K562 (cell line): ENCODE data around the gene PLEKHA7. TPM values are rescaled to one million over a fixed set of nuclear protein-coding genes. Genes with fewer than 3 reads are reported as not detected.

Experiments used
- ATAC-seq: fragments of 200-7000 bp; cut with Tn5 transposase; 3 replicates; pipeline ENCODE4 v1.9.1; 2020; ENCODE audit warnings: moderate library complexity
- BruUV-seq: library from RNA; stranded (reverse); fragments of 400-500 nt; replicated peaks from 2 replicates; lab custom pipeline; 2021; lab: Mats Ljungman, UMichigan
- CTCF ChIA-PET: fragments of 300-600 bp; formaldehyde crosslinking; extraction: SDS; loops from one replicate; lab custom pipeline; 2021; ENCODE audit warnings: low intra/inter-chr PET ratio; lab: Yijun Ruan, JAX
- POLR2A ChIA-PET: fragments of 300-600, 350-650 bp; sonication (Branson Sonifier 250); formaldehyde crosslinking; extraction: SDS; loops from one replicate; lab custom pipeline; 2021; ENCODE audit warnings: antibody characterized with exemption, inconsistent platforms; lab: Yijun Ruan, JAX
- DNase-seq, 4 experiments: peaks; one replicate each; pipeline versions ENCODE4 v3.0.0 to v3.0.0-alpha.2; 2011 to 2018; ENCODE audit warnings: low spot score in 3 of 4, mixed read lengths in 3 of 4; ENCODE audit errors: extremely low read depth in 1 of 4
- FAIRE-seq: peaks from 2 replicates; lab custom pipeline; 2011; peaks lifted over from hg19 to GRCh38; lab: Jason Lieb, UNC
- H2AFZ ChIP-seq: 2 replicates; pipeline ENCODE4 v1.6.0; 2011; ENCODE audit warnings: low read depth, low read length, control low read depth, inconsistent platforms
- H3K27ac ChIP-seq: fragments of 200-600 bp; 3 replicates; pipeline ENCODE4 v1.8.0; 2011; ENCODE audit warnings: low read depth, mild to moderate bottlenecking, control low read depth, inconsistent platforms, low read length, moderate library complexity, mixed read lengths; ENCODE audit errors: extremely low read depth
- H3K27me3 ChIP-seq, 2 experiments: fragments of 300-600 bp in 1 of 2; 2 replicates in 1 of 2; 3 replicates in 1 of 2; pipeline versions ENCODE4 v1.6.0 to v1.8.0; 2011; ENCODE audit warnings: inconsistent platforms in 2 of 2, low read length in 2 of 2, mild to moderate bottlenecking in 1 of 2, mixed read lengths in 1 of 2, moderate library complexity in 1 of 2; ENCODE audit not compliant: control insufficient read depth in 2 of 2, insufficient read depth in 2 of 2
- H3K36me3 ChIP-seq: fragments of 300-600 bp; 3 replicates; pipeline ENCODE4 v1.8.0; 2011; ENCODE audit warnings: mild to moderate bottlenecking, low read length, inconsistent platforms; ENCODE audit not compliant: control insufficient read depth, insufficient read depth
- H3K4me1 ChIP-seq, 2 experiments: fragments of 200-600 bp in 1 of 2; replicated peaks in 1 of 2; 2 replicates in 1 of 2; 3 replicates in 1 of 2; pipeline versions ENCODE4 v1.5.1 to v1.8.0; 2011; ENCODE audit warnings: inconsistent platforms in 2 of 2, low read length in 2 of 2, mild to moderate bottlenecking in 1 of 2, mixed read lengths in 1 of 2, moderate library complexity in 1 of 2; ENCODE audit not compliant: control insufficient read depth in 2 of 2, insufficient read depth in 2 of 2
- H3K4me2 ChIP-seq: 2 replicates; pipeline ENCODE4 v1.6.1; 2011; ENCODE audit warnings: low read length, control low read depth, inconsistent platforms, mixed read lengths; ENCODE audit not compliant: insufficient read depth
- H3K4me3 ChIP-seq: fragments of 200-600 bp; sonication (generic), shearing (Covaris generic); 2 replicates; pipeline ENCODE4 v1.5.1; 2016; ENCODE audit warnings: control low read depth, inconsistent platforms
- H3K79me2 ChIP-seq: fragments of 200-600 bp; 3 replicates; pipeline ENCODE4 v1.8.0; 2011; ENCODE audit warnings: low read length, inconsistent platforms; ENCODE audit not compliant: control insufficient read depth, insufficient read depth
- H3K9ac ChIP-seq, 2 experiments: 2 replicates each; pipeline versions ENCODE4 v1.6.0 to v1.6.1; 2011; ENCODE audit warnings: low read depth in 2 of 2, low read length in 2 of 2, control low read depth in 1 of 2, inconsistent platforms in 1 of 2, mild to moderate bottlenecking in 1 of 2, mixed read lengths in 1 of 2; ENCODE audit not compliant: insufficient read depth in 1 of 2
- H3K9me1 ChIP-seq: one replicate; pipeline ENCODE4 v1.6.0; 2011; ENCODE audit warnings: inconsistent platforms, mild to moderate bottlenecking, low read length, moderate library complexity; ENCODE audit not compliant: control insufficient read depth, insufficient read depth
- H3K9me3 ChIP-seq: replicated peaks from 2 replicates; pipeline ENCODE4 v1.5.1; 2011; ENCODE audit warnings: low read depth, low read length, inconsistent platforms; ENCODE audit not compliant: control insufficient read depth, insufficient read depth
- H4K20me1 ChIP-seq: replicated peaks from 2 replicates; pipeline ENCODE4 v1.6.1; 2011; ENCODE audit warnings: low read length, inconsistent platforms, mixed read lengths; ENCODE audit not compliant: control insufficient read depth, insufficient read depth
- CBX1 ChIP-seq: sonication (generic); IDR thresholded peaks from 2 replicates; pipeline ENCODE4 v1.6.1; 2016; ENCODE audit warnings: antibody characterized with exemption, low read depth, mild to moderate bottlenecking
- CEBPB ChIP-seq: fragments of 450-650 bp; IDR thresholded peaks from 2 replicates; pipeline ENCODE4 v1.6.1; 2016; ENCODE audit warnings: missing genetic modification characterization, missing compliant biosample characterization
- CEBPG ChIP-seq, 3 experiments: fragments of 200-800 bp in 1 of 3; sonication (Bioruptor generic) in 1 of 3; sonication (generic) in 1 of 3; formaldehyde crosslinking in 1 of 3; IDR thresholded peaks in 2 of 3; conservative IDR thresholded peaks in 1 of 3; 2 replicates each; pipeline versions ENCODE4 v1.6.1 to v1.8.0; 2016 to 2022; ENCODE audit warnings: missing compliant biosample characterization in 2 of 3, missing genetic modification characterization in 2 of 3, mild to moderate bottlenecking in 1 of 3, missing genetic modification reagents in 1 of 3
- FOXJ3 ChIP-seq: sonication (generic); formaldehyde crosslinking; IDR thresholded peaks from 2 replicates; pipeline ENCODE4 v1.4.0; 2020; ENCODE audit warnings: mild to moderate bottlenecking, missing genetic modification reagents
- FOXP1 ChIP-seq: sonication (generic); formaldehyde crosslinking; IDR thresholded peaks from 2 replicates; pipeline ENCODE4 v1.8.0; 2022; ENCODE audit warnings: mild to moderate bottlenecking, missing genetic modification reagents
- GTF3C2 ChIP-seq: IDR thresholded peaks from 3 replicates; pipeline ENCODE4 v1.6.1; 2011; ENCODE audit warnings: borderline replicate concordance, mild to moderate bottlenecking, moderate library complexity; ENCODE audit not compliant: insufficient read length; ENCODE audit errors: extremely low read depth
- HOXB6 ChIP-seq: fragments of 250-450 bp; sonication (Bioruptor Pico); IDR thresholded peaks from 2 replicates; pipeline ENCODE4 v1.5.1; 2022; ENCODE audit warnings: mild to moderate bottlenecking, borderline replicate concordance
- ID3 ChIP-seq, 2 experiments: fragments of 250-450 bp in 1 of 2; fragments of 450-650 bp in 1 of 2; sonication (Bioruptor Pico) in 1 of 2; IDR thresholded peaks; 2 replicates each; pipeline versions ENCODE4 v1.6.1 to v1.8.0; 2016 to 2021; ENCODE audit warnings: mild to moderate bottlenecking in 2 of 2, moderate library complexity in 2 of 2, missing compliant biosample characterization in 1 of 2, missing genetic modification characterization in 1 of 2
- KAT7 ChIP-seq: sonication (generic); formaldehyde crosslinking; IDR thresholded peaks from 2 replicates; pipeline ENCODE4 v1.8.0; 2022; ENCODE audit warnings: missing genetic modification reagents, mild to moderate bottlenecking, borderline replicate concordance
- KLF6 ChIP-seq: fragments of 250-450 bp; sonication (Bioruptor Pico); IDR thresholded peaks from 2 replicates; pipeline ENCODE4 v1.4.0; 2020; ENCODE audit warnings: mild to moderate bottlenecking, moderate library complexity, borderline replicate concordance
- PURB ChIP-seq: sonication (generic); formaldehyde crosslinking; IDR thresholded peaks from 2 replicates; pipeline ENCODE4 v1.9.0; 2021; ENCODE audit warnings: low read depth, mild to moderate bottlenecking, missing genetic modification reagents
- RB1 ChIP-seq: fragments of 450-650 bp; IDR thresholded peaks from 2 replicates; pipeline ENCODE4 v1.6.1; 2017; ENCODE audit warnings: low read depth, mild to moderate bottlenecking
- SPI1 ChIP-seq: IDR thresholded peaks from 2 replicates; pipeline ENCODE4 v1.6.1; 2011; ENCODE audit warnings: low read depth, low read length, control low read depth, borderline replicate concordance
- TAF7 ChIP-seq: fragments of 450-650 bp; IDR thresholded peaks from 2 replicates; pipeline ENCODE4 v1.6.1; 2016; ENCODE audit warnings: missing genetic modification characterization, missing compliant biosample characterization
- TRIM24 ChIP-seq, 2 experiments: fragments of 450-650 bp; IDR thresholded peaks; 2 replicates each; pipeline ENCODE4 v1.6.1; 2016
- VEZF1 ChIP-seq: fragments of 200-800 bp; sonication (Bioruptor generic); IDR thresholded peaks from 2 replicates; pipeline ENCODE4 v1.6.1; 2017; ENCODE audit warnings: missing genetic modification characterization, missing compliant biosample characterization
- ZNF134 ChIP-seq: fragments of 250-450 bp; sonication (Bioruptor Pico); conservative IDR thresholded peaks from 2 replicates; pipeline ENCODE4 v1.4.0; 2020
- ZNF239 ChIP-seq: fragments of 250-450 bp; sonication (Bioruptor Pico); IDR thresholded peaks from 2 replicates; pipeline ENCODE4 v1.4.0; 2020; ENCODE audit warnings: mild to moderate bottlenecking
- ZNF445 ChIP-seq: fragments of 250-450 bp; sonication (Bioruptor Pico); IDR thresholded peaks from 2 replicates; pipeline ENCODE4 v1.4.0; 2020; ENCODE audit warnings: low read depth, mild to moderate bottlenecking, moderate library complexity
- WGBS: fragments of 100-300 bp; shearing (Covaris generic); methylation state at CpG from one replicate; pipeline ENCODE4 v1.1.6; 2016; ENCODE audit warnings: low coverage, mixed read lengths; ENCODE audit not compliant: insufficient coverage; ENCODE audit errors: missing lambda C conversion rate; 5-methylcytosine and 5-hydroxymethylcytosine counted together
- in situ Hi-C: fragments of 300-500 bp; cut with MboI; formaldehyde crosslinking; loops from 4 replicates; pipeline ENCODE4 v1.15.0; 2018; ENCODE audit warnings: inconsistent platforms, mixed read lengths
- intact Hi-C: fragments of 100-400 bp; cut with micrococcal nuclease; formaldehyde crosslinking; loops from 2 replicates; pipeline ENCODE4 v1.14.2; 2022
- polyA plus RNA-seq, 8 experiments: library from polyadenylated mRNA; depleted of rRNA in 4 of 8; stranded (reverse) in 5 of 8; unstranded in 3 of 8; fragments of >200 nt; fragmentation: Nextera tagmentation in 2 of 8; fragmentation: Illumina TruSeq in 1 of 8; extraction: Ambion mirVana in 2 of 8; extraction: Trizol in 1 of 8; gene quantifications; 2 replicates each; pipeline versions ENCODE4 v1.2.1 to v1.2.3, GENCODE V29; 2011 to 2014; ENCODE audit warnings: inconsistent platforms in 1 of 8, missing spikeins in 1 of 8
- total RNA-seq, 7 experiments: library from RNA; depleted of rRNA in 6 of 7; stranded (reverse); fragments of >200 nt in 6 of 7; fragmentation: Illumina TruSeq in 2 of 7; extraction: Trizol in 2 of 7; gene quantifications; 2 replicates each; pipeline versions ENCODE4 v1.2.1 to v1.2.3, GENCODE V29; 2011 to 2021; ENCODE audit warnings: low replicate concordance in 1 of 7

PLEKHA7 gene
- total and polyA plus RNA-seq, 9 of the 15 experiments (the other 6 are each of a cell fraction or from before 2014, with no cell fraction given): 0.06 to 0.77 (median 0.20) TPM; not detected in 1

- POLR2A ChIA-PET: no interaction called here
- intact Hi-C loops: no loop called here
- no peak overlapping the region for H3K4me3 ChIP-seq
- H3K9me1 ChIP-seq: no peaks in the 10 kb centered on the region
- WGBS: 2% methylated on average over 3 of the region's 3 CpGs
- ATAC-seq (no peak), FAIRE-seq (no peak), DNase-seq (no peak)
- H3K4me2 ChIP-seq: no peak overlapping the region
- no peaks in the 10 kb centered on the region for H3K79me2 ChIP-seq
- H2AFZ ChIP-seq: no peak overlapping the region
- H3K9me3 ChIP-seq: no peaks in the 10 kb centered on the region
- no peak overlapping the region for H3K9ac ChIP-seq
- in situ Hi-C loops: no loop called here
- CTCF ChIA-PET: no interaction called here
- H4K20me1 ChIP-seq: no peaks in the 10 kb centered on the region
- H3K4me1 ChIP-seq: no peaks in the 10 kb centered on the region
- no peaks in the 10 kb centered on the region; a peak in 1 of 5 replicates for H3K27me3 ChIP-seq
- H3K27ac ChIP-seq: no peak overlapping the region
- no peaks in the 10 kb centered on the region for H3K36me3 ChIP-seq
- BruUV-seq: no TSS peak
- TF ChIP-seq CBX1 (no peak), KLF6 (CRISPR knock-in tag) (no peak), VEZF1 (CRISPR knock-in tag) (no peak), ZNF239 (CRISPR knock-in tag) (no peak), TAF7 (tag) (no peak), PURB (CRISPR knock-in tag) (no peak), RB1 (no peak), ZNF445 (CRISPR knock-in tag) (no peak), CEBPB (tag) (0 out of 2 replicates have a peak, but pooled peaks have one; percentile 20), ZNF134 (CRISPR knock-in tag) (no peak), CEBPG (CRISPR knock-in tag; IDR thresholded peaks at IDR 0.05) (0 out of 2 replicates have a peak, but pooled peaks have one; percentile 8), CEBPG (tag; conservative IDR thresholded peaks at IDR 0.05 in 1 of 2, IDR thresholded peaks at IDR 0.05 in 1 of 2) (peak; percentile 90 to 95), GTF3C2 (no peak), ID3 (CRISPR knock-in tag; IDR thresholded peaks at IDR 0.05) (no peak), ID3 (tag; IDR thresholded peaks at IDR 0.05) (no peak), HOXB6 (CRISPR knock-in tag) (no peak), TRIM24 (IDR thresholded peaks at IDR 0.05) (peak; percentile 45; a peak in 2 of 4 replicates), KAT7 (CRISPR knock-in tag) (no peak), FOXJ3 (CRISPR knock-in tag) (no peak), FOXP1 (no peak), SPI1 (no peak)
Observed at GRCh38 chr11:16942911-16943310, 71.3 kb downstream of the PLEKHA7 start.
